Stomach (tissue), 9 donors: ENCODE results near the gene NRP2. TPM values are rescaled to one million over a fixed set of nuclear protein-coding genes. Genes with fewer than 3 reads are reported as not detected.
A peak's percentile ranks its signal among the peaks of the same experiment; 100 is the strongest.

ENCODE experiments used
- DNase-seq, 2 donors: peaks; one replicate each; pipeline versions ENCODE4 v3.0.0 to v3.0.0-alpha.2; 2013 to 2019
- H3K27ac ChIP-seq, 5 donors: fragments of 200-600 bp in 4 of 5; sonication (generic) in 4 of 5; one replicate each; pipeline ENCODE4 v1.5.1; 2013 to 2019; ENCODE audit warnings: mild to moderate bottlenecking in 1 of 5, moderate library complexity in 1 of 5
- H3K27me3 ChIP-seq, 3 donors: fragments of 200-600 bp; sonication (generic); one replicate each; pipeline ENCODE4 v1.5.1; 2017 to 2019; ENCODE audit warnings: mixed run types in 1 of 3
- H3K36me3 ChIP-seq, 4 donors: fragments of 200-600 bp; sonication (generic); 1 replicate in 3 of 4; 2 replicates in 1 of 4; pipeline ENCODE4 v1.5.1; 2016 to 2019
- H3K4me1 ChIP-seq, 4 donors: fragments of 200-600 bp; sonication (generic); one replicate each; pipeline ENCODE4 v1.5.1; 2016 to 2019
- H3K4me3 ChIP-seq, 4 donors: fragments of 200-600 bp; sonication (generic) in 3 of 4; one replicate each; pipeline ENCODE4 v1.5.1; 2016 to 2019; ENCODE audit warnings: mild to moderate bottlenecking in 1 of 4
- H3K9me3 ChIP-seq, 4 donors: fragments of 200-600 bp; sonication (generic); one replicate each; pipeline ENCODE4 v1.5.1; 2016 to 2019
- CTCF ChIP-seq, 7 experiments: fragments of 450-650 bp in 4 of 7; fragments of 200-600 bp in 3 of 7; sonication (generic) in 3 of 7; IDR thresholded peaks; one replicate each; pipeline ENCODE4 v1.5.1; 2016 to 2019; ENCODE audit warnings: antibody characterized with exemption in 7 of 7, control low read depth in 2 of 7, mild to moderate bottlenecking in 1 of 7
- EP300 ChIP-seq: sonication (generic); formaldehyde crosslinking; IDR thresholded peaks from one replicate; pipeline ENCODE4 v1.6.1; 2017; ENCODE audit warnings: antibody characterized with exemption
- POLR2A ChIP-seq, 4 donors: fragments of 450-650 bp; IDR thresholded peaks; one replicate each; pipeline ENCODE4 v1.6.1; 2016; ENCODE audit warnings: antibody characterized with exemption in 4 of 4, control low read depth in 2 of 4, mild to moderate bottlenecking in 1 of 4, moderate library complexity in 1 of 4
- POLR2AphosphoS5 ChIP-seq, 3 donors: sonication (generic); formaldehyde crosslinking; IDR thresholded peaks; one replicate each; pipeline ENCODE4 v1.6.1; 2016; ENCODE audit warnings: antibody characterized with exemption in 3 of 3
- WGBS, 5 donors: extraction: QIAGEN DNeasy Blood & Tissue Kit in 3 of 5; methylation state at CpG; one replicate each; pipeline versions ENCODE4 v1.1.5 to v1.1.7; 2013 to 2018; 5-methylcytosine and 5-hydroxymethylcytosine counted together
- intact Hi-C: fragments of 100-400 bp; cut with DNase I; formaldehyde crosslinking; loops from one replicate; pipeline ENCODE4 v1.15.1; 2023; ENCODE audit warnings: low total_unique reads
- polyA plus RNA-seq, 3 donors: library from polyadenylated mRNA; stranded (reverse); fragments of 200-250 nt; gene quantifications; one replicate each; pipeline ENCODE4 v1.2.3, GENCODE V29; 2013
- total RNA-seq, 5 donors: library from RNA; depleted of rRNA; stranded (reverse); fragments of >200 nt; gene quantifications; one replicate each; pipeline versions ENCODE4 v1.1.0 to v1.2.3, GENCODE V29; 2014 to 2016
- donor health status: healthy with polysubstance abuse.
- donor health status: Bipolar disorder and iron deficiency.
- donor health status: healthy.

The NRP2 gene
- total and polyA plus RNA-seq, 8 donors: 0.92 to 166 (median 31.6) TPM

GRCh38 chr2:205704127-205704741 lies 21.9 kb downstream of the NRP2 start:
- no peaks in the 10 kb centered on the region for H3K27me3 ChIP-seq
- H3K36me3 ChIP-seq: peaks cover 0 to 5% (median 0%) of the 10 kb centered on the region in 4 donors
- peak overlapping the region in 4 of 5 donors; percentile 34 to 87 (median 67) for H3K27ac ChIP-seq
- H3K9me3 ChIP-seq: no peaks in the 10 kb centered on the region
- peak; percentile 69 to 75 for DNase-seq
- H3K4me1 ChIP-seq: peaks cover 33 to 99% (median 75%) of the 10 kb centered on the region in 4 donors
- no peak overlapping the region for H3K4me3 ChIP-seq
- intact Hi-C loops: no loop called here
- WGBS, 5 donors: 35 to 54% (median 43%) methylated on average over 9 of the region's 9 CpGs
- TF ChIP-seq EP300: no peak
- TF ChIP-seq CTCF (IDR thresholded peaks at IDR 0.05): no peak
- TF ChIP-seq POLR2AphosphoS5 (IDR thresholded peaks at IDR 0.05): no peak
- TF ChIP-seq POLR2A (IDR thresholded peaks at IDR 0.05): no peak

- Histone ChIP-seq H3K36me3 (no peaks in the 10 kb centered on the region), H3K4me1 (peaks cover 25 to 91% (median 60%) of the 10 kb centered on the region in 4 donors), H3K4me3 (no peak overlapping the region), H3K27me3 (no peaks in the 10 kb centered on the region), H3K9me3 (no peaks in the 10 kb centered on the region), H3K27ac (peak overlapping the region in 4 of 5 donors; percentile 78 to 87 (median 82))
- no peak for TF ChIP-seq CTCF (IDR thresholded peaks at IDR 0.05)
- TF ChIP-seq POLR2AphosphoS5 (IDR thresholded peaks at IDR 0.05): no peak
- no peak for TF ChIP-seq POLR2A (IDR thresholded peaks at IDR 0.05)
- no peak for TF ChIP-seq EP300
- intact Hi-C loops: no loop called here
- 79 to 89% (median 86%) methylated on average over 16 of the region's 16 CpGs for WGBS, 5 donors
- no peak for DNase-seq
Observed at GRCh38 chr2:205705511-205706349, 23.4 kb downstream of the NRP2 start.

- DNase-seq: peak in 1 of 2 donors; percentile 85
Observed at GRCh38 chr2:205706769-205707381, 24.6 kb downstream of the NRP2 start.

GRCh38 chr2:205708231-205708631 lies 25.9 kb downstream of the NRP2 start:
- 52 to 77% (median 71%) methylated on average over 11 of the region's 11 CpGs for WGBS, 5 donors
- H3K9me3 ChIP-seq: no peaks in the 10 kb centered on the region
- no peaks in the 10 kb centered on the region for H3K36me3 ChIP-seq
- no peaks in the 10 kb centered on the region for H3K27me3 ChIP-seq
- peak overlapping the region in 4 of 5 donors; percentile 78 to 87 (median 82) for H3K27ac ChIP-seq
- DNase-seq: peak in 1 of 2 donors; percentile 61
- TF ChIP-seq POLR2A (IDR thresholded peaks at IDR 0.05) (no peak), POLR2AphosphoS5 (IDR thresholded peaks at IDR 0.05) (peak in 2 of 3 donors; percentile 68 to 72)
- peaks cover 19 to 87% (median 51%) of the 10 kb centered on the region in 4 donors for H3K4me1 ChIP-seq
- H3K4me3 ChIP-seq: no peak overlapping the region
- intact Hi-C loops: no loop called here

More at GRCh38 chr2:205706769-205707381, 24.6 kb downstream of the NRP2 start:
- TF ChIP-seq EP300 (no peak), POLR2AphosphoS5 (IDR thresholded peaks at IDR 0.05) (peak; percentile 49 to 78 (median 65))
- no peak overlapping the region for H3K4me3 ChIP-seq
- intact Hi-C loops: no loop called here
- 42 to 61% (median 46%) methylated on average over 10 of the region's 10 CpGs for WGBS, 5 donors
- no peaks in the 10 kb centered on the region for H3K9me3 ChIP-seq
- no peaks in the 10 kb centered on the region for H3K27me3 ChIP-seq
- peak overlapping the region; percentile 59 to 87 (median 81) for H3K27ac ChIP-seq
- no peaks in the 10 kb centered on the region for H3K36me3 ChIP-seq
- peaks cover 24 to 87% (median 52%) of the 10 kb centered on the region in 4 donors for H3K4me1 ChIP-seq

GRCh38 chr2:205709319-205709718 lies 27.0 kb downstream of the NRP2 start:
- no peak for TF ChIP-seq POLR2AphosphoS5 (IDR thresholded peaks at IDR 0.05)
- TF ChIP-seq POLR2A (IDR thresholded peaks at IDR 0.05): no peak
- no peak for TF ChIP-seq EP300
- TF ChIP-seq CTCF (IDR thresholded peaks at IDR 0.05): no peak
- 73 to 88% (median 79%) methylated on average over 4 of the region's 4 CpGs for WGBS, 5 donors
- Histone ChIP-seq H3K27me3 (no peaks in the 10 kb centered on the region), H3K27ac (peak overlapping the region in 3 of 5 donors; percentile 81 to 87 (median 83)), H3K4me1 (peaks cover 15 to 86% (median 55%) of the 10 kb centered on the region in 4 donors), H3K9me3 (no peaks in the 10 kb centered on the region), H3K36me3 (no peaks in the 10 kb centered on the region), H3K4me3 (no peak overlapping the region)
- intact Hi-C loops: no loop called here
- DNase-seq: no peak
